GM21447 (cell line): Measurements from ENCODE around the gene SPEM1.
A peak's percentile ranks its signal among the peaks of the same experiment; 100 is the strongest.

Source experiments
- ATAC-seq: cut with Tn5 transposase; IDR thresholded peaks from one replicate; pipeline ENCODE4 v1.9.1; 2021; ENCODE audit not compliant: unreplicated experiment

SPEM1 gene

GRCh38 chr17:7419819-7420610 lies at the start of gene SPEM1:
TSS of gene SPEM1 (plus strand) at chr17:7420324. CDS start at chr17:7420385, 61 bp downstream.
- ATAC-seq: no peak

GRCh38 chr17:7370853-7371252 lies 49.3 kb upstream of the SPEM1 start:
- no peak for ATAC-seq

- no peak for ATAC-seq
These were observed 45.8 kb upstream of the SPEM1 start for GRCh38 chr17:7374353-7374752.

- ATAC-seq: no peak
These were observed 41.0 kb upstream of the SPEM1 start for GRCh38 chr17:7379134-7379533.

GRCh38 chr17:7380321-7380720 lies 39.8 kb upstream of the SPEM1 start:
- ATAC-seq: no peak

GRCh38 chr17:7380855-7381683 lies 39.1 kb upstream of the SPEM1 start, which contains the start of gene TNK1:
TSS of gene TNK1 (plus strand) at chr17:7381089. CDS start at chr17:7382927, 1,838 bp downstream.
- no peak for ATAC-seq

- ATAC-seq: no peak
These were observed 37.2 kb upstream of the SPEM1 start for GRCh38 chr17:7382901-7383300.

- ATAC-seq: no peak
These were observed 36.8 kb upstream of the SPEM1 start for GRCh38 chr17:7383371-7383741.

GRCh38 chr17:7383742-7384488 lies 36.2 kb upstream of the SPEM1 start:
- no peak for ATAC-seq

GRCh38 chr17:7384489-7385081 lies 35.5 kb upstream of the SPEM1 start:
- no peak for ATAC-seq

- no peak for ATAC-seq
These were observed 31.3 kb upstream of the SPEM1 start for GRCh38 chr17:7388856-7389255.

- ATAC-seq: no peak
These were observed 29.9 kb upstream of the SPEM1 start for GRCh38 chr17:7389924-7390910.

- ATAC-seq: no peak
These were observed 28.8 kb upstream of the SPEM1 start for GRCh38 chr17:7391307-7391706.

GRCh38 chr17:7392696-7393612 lies 27.2 kb upstream of the SPEM1 start:
- ATAC-seq: no peak

GRCh38 chr17:7393613-7394451 lies 26.3 kb upstream of the SPEM1 start:
- peak; percentile 43 for ATAC-seq

- ATAC-seq: peak; percentile 76
These were observed 25.5 kb upstream of the SPEM1 start, which contains the start of gene PLSCR3 for GRCh38 chr17:7394452-7395191. TSS of gene PLSCR3 (minus strand) at chr17:7394525. CDS start at chr17:7394110, 415 bp downstream.

GRCh38 chr17:7396147-7396546 lies 24.0 kb upstream of the SPEM1 start:
- ATAC-seq: no peak
